HG03575 (cell line): ENCODE measurements around the gene BCL6.

ENCODE experiments used
- ATAC-seq: cut with Tn5 transposase; IDR thresholded peaks from one replicate; pipeline ENCODE4 v1.9.1; 2021; ENCODE audit not compliant: unreplicated experiment, insufficient number of reproducible peaks, low FRiP score; ENCODE audit errors: extremely low read depth

BCL6 gene

DNA sequence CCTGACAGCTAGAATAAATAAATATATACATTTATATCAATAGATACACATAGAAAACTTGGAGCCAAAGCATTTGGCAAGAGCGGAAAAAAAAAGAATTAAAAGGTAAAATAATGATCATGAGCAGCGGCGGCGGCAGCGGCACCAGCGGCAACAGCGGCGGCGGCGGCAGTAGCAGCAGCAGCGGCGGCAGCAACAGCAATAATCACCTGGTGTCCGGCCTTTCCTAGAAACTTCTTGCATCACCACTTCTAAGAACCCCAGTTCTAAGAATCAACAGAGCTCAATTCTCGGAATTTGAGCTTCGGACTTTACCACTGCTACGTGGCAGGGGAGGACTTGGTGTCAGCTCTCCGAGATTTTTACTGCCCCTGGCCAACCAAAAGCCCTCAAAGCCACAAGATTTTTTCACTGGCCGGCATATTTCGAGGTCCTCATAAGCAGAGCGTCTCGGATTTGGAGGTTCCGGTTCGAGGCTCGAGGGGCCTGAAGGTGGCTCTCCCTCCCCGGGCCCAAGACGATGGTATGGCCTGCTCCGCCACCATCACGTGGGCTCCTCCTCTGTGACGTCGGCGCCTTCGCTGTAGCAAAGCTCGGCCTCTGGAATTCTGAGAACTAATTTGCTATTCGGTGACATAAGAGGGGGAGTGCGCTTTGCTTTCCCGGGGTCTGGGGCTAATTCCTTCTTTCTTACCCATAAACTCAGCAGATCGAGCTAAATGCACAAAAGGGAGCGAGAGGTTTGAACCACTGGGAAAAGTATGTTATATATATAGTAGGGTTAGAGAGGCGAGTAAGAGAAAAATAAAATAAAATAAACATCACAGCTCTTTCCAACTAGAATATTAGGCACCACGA is at the start of gene BCL6:
Gene BCL6, minus strand, starts transcription at position 268 of the 858 bp plus-strand sequence. CDS start 11,775 bp downstream, outside the sequence.
- no peak for ATAC-seq

DNA sequence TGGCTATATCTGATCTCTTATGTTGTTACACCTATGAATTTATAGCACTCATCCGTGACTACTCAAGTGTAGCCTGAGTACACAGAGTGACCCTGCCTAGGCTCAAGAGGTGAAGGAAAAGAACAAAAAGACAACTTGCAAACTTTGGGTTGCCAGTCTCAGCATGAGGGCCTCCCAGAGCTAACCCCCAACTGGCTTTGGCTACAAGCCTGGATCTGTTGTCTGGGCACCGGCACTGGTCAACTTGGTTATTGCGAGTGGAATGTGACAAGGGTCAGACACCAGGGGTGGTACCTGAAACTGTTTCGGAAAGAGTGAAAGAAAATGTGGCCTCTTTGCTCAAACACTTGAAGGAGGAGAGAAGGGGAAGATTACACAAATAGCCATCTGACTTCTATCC is 49.5 kb upstream of the BCL6 start:
- no peak for ATAC-seq

DNA sequence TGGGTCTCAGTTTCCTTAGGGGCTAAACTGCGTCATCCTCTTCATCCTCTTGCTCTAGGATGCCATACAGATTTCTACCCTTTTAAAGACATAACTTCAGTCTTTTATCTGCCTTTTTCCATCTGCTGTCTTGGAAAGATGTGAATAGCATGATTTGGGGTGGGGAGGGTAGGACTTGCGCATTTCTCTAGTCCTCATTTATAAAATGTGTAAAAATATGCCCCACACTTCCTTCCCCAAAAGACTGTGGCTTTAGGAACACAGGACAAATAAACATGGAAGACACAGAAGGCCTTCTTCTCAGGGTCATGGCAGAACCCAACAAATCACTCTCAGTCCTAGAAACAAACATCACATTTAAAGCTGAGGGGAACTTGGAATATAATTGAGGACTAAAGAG is 48.4 kb upstream of the BCL6 start:
- no peak for ATAC-seq

DNA sequence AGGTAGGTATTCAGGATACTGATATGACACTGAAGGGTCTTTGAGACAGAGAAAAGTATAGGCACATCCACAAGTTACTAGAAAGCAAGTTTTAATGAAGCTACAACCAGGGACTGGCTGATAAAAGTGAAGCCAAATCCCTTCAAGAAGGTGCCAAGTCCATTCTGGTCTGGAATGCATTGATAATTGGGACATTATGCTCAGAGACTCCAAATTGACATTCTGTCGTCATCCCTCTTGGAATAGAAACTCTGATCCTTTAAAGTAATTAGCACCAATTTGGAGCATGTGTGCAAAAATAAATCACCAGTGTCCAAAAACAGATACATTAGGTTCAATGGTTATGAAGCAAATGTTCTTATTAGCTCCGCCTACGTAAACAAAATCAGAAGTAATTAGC is 47.3 kb upstream of the BCL6 start:
- no peak for ATAC-seq

DNA sequence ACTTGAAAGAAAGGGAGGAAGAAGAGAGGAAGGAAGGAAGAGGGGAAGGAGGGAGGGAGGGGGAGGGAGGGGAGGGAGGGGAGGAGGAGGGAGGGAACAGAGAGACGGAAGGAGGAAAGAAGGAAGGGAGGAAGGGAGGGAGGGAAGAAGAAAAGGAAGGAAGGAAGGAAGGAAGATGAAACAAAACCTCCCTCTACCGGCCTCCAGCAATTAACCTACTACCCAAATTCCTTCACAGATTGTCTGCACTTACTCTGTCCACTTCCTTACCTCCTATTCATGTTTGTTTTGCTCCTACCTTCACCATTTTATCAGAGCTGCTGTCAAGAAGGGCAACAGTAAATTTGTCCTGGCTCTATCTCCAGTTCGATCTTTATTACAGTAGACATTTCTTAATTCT is 44.6 kb upstream of the BCL6 start:
- no peak for ATAC-seq

DNA sequence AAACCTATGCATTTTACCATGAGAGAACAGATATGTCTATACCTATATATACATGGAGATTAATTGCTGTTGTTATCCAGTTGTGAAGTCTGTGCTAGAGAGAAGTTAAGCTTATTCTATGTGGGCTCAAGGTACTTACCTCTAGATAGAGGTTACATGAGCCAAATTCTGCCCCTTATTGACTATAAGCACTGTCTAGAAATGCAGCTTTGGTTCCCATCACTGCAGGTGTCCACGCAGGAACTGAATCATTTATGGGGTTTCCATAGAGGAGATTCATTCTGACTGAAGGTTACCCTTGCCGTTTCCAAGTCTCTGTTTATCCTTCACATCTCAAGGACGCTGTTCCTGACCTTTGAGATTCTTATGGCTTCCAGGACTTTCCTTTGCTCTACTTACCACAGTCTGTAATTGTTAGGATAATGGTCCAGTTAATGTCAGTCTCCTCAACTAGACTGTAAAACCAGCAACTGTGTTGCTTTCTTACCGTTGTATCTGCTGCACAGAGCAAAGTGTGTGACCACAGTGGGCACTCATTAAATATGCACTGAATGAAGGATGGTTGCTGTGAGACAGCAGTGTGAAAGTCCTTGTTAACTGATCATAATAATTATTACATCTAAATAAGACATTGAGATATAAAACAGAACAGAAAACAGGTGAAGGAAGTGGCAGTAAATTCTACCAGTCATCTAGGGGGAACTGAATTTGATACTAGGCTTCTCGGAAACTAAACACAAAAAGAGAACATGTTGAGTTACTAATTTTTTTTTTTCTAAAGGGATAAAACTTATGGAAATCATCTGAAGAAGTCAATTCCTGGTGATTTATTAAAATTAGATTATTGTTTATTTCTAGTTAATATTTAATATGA is 44.0 kb upstream of the BCL6 start:
- no peak for ATAC-seq

DNA sequence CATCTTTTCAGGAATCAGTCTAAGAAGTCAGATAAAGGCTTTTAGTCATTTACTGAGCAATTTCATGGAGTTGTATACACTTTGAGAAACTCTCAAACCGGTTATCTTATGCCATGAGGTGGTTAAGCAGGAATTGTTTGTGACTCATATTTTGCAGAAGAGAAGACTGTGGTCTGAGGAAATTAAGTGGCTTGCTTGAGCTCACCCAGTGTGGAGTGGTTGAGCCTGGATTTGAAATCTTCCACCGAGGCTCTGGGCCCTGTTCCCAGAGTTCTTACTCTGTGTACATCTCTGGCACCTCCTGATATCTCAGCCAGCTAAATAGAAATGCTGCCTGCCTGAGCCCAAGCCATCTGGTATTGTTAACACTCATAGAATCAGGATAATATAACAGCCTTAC is 37.8 kb upstream of the BCL6 start:
- ATAC-seq = no peak

DNA sequence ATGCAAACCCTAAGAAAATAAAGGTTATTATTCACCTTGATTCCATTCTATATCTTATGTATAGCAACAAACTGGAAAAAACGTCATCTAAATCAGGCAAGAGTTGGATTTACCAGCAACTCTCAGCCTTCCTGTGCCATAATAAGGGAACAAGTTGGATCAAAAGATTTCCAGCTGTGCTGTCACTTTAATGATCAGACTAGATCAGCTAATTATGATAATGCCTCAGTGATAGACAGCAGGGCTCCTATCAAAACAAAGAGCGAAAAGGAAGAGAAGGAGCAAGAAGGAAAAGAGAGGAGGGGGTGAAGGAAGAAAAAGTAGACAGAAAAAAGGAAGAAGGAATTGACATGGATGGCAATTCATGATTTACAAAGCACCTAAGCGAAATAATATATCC is 36.7 kb upstream of the BCL6 start:
- ATAC-seq = no peak

DNA sequence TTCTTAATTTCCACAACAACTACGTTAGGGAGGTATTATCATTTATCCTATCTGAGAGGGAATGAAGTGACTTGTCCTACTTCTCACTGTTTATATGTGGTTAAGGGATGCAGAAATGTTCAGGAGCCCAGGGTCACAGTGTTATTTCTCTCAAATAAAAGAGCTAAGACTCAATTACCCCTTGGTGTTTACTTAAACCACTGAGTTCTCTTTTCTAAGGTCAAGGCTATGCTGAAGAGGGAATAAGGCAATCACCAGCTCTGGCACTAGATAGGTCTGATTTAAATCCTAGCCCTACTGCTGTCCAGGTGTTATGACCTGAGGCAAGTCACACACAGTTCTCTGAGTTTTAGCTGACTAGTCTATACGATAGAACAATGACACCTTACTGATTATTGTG is 35.7 kb upstream of the BCL6 start:
- no peak for ATAC-seq

DNA sequence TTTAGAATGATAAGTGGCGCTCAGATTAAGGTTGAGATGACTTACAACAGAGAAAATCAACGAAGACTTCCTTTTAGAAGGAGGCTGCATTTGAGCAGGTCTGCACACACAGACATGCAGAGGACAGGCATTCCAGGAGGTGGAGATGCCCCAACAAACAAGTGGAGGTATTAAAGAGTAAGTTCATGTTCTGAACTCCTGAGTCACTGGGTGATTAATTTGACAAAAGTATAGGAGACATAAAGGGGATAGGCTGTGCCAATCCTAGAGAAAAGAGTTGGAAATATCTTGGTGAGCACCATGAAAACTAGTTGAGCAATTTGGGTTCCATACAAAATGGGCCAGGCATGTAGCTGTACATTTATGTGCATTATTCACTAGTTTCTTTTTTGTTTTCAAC is 33.5 kb upstream of the BCL6 start:
- ATAC-seq = no peak

DNA sequence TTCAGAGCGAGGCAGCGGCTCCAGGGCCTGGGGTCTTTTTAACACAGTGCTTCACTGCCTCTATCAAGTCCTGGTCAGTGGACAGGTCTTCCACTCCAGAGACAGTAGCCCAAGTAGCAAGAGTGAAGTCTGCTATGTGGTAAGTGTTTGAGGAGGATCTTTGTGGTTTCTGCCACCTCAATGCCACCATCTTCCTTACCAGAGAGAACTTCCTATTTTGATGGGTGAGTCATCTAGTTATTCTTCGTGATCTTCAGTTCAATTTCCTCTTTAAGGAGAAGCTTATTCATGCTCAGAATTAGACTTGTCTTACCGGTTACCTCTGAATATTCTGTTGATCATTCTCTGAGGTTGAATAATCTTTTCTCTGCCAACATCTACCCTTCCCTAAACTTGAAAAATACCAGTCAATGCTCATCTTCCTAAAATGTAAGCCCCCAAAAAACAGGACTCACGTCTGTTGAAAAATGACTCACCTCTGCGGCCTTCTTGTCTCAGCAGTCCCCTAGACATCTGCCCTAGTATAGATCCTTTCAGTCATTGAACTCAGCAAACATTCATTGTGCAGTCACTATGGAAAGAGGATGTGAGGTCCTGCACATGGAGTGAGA is 32.2 kb upstream of the BCL6 start:
- no peak for ATAC-seq

DNA sequence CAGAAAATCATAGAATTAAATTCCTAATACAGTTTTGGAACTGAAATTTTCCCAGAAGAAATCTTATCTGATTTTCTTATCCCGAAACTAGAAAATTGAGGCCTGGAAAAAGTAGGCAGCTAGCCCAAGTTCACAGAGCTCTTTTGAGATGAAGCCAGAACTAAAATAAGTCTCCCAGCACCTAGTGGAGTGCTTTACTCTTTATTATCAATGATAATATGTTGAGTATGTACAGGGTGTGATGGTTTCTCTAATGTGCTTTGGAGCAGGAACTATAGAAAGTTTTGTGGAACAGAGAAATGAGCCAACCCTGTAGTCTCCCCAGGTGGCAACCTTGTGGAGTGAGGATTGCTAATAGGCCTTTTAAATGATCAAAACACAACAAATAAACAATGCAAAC is 30.3 kb upstream of the BCL6 start:
- ATAC-seq = no peak

DNA sequence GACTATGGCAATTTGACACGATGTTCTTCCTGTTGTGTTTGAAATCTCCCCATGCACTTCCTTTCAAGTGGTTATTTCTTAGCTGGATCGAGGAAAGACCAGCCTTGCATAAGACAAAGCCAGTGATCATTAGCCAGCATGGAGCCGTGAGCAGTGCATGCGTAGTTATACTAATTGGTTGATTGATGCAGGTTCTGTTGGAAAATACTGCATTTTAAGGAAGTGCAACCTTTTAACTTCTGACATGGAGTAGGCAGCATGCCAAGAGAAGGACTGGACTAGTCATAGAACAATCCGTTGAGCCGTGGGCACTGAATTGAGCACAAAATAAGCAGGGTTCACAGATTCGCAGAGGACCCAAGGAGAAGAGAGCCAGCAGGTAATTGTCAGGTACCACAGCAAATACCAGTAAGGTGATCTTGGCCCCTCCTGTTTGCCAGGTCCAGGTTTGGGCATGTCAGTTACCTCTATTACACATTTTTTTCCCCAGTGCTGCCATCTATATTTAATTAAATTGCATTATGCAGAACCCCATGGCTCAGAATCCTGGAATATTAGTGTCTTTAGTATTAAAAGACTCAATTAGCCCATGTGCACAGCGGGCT is 29.0 kb upstream of the BCL6 start:
- no peak for ATAC-seq

DNA sequence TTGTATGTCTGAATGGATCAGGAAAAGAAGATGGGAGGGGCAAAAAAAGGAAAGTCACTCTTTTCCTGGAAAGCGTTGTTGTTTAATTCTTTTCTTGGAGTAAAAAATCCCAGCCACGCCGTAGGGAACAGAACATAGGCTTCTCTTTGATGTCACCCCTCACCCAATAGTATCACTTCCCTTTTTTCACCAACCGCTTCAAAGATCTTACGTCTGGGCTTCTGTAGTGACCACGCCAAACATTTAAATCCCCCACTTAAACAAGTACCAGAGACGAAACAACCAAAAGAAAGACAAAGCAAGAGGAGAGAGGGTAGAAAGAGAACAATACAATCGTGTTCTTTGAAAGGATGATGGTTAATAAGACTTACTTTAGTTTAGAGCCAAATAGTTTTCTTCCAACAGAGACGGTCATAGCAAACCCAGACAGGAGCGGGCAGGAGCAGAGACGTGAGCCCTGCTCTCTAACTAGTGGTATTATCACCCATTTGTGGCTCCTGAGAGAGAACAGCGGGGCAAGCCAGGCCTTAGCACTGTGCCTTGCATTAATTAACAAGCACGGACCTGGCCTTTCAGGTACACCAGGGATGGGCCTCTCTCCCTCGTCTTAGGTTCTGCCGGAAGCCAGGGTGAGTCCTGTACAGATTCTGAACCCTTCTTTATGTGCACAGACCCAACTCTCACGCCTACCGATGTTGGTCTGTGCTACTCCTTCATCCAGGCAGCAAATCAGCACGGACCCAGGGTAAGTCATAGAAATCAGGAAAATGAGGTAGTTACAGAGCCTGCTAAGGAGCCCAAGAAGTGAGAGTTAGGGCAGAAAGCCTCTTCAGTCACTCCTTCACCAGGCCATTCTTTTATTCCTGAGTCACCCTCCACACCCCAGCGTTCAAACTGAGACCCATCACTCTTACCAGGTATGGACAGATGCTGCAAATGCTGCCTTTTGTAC is 28.2 kb upstream of the BCL6 start:
- peak; percentile 53 for ATAC-seq

DNA sequence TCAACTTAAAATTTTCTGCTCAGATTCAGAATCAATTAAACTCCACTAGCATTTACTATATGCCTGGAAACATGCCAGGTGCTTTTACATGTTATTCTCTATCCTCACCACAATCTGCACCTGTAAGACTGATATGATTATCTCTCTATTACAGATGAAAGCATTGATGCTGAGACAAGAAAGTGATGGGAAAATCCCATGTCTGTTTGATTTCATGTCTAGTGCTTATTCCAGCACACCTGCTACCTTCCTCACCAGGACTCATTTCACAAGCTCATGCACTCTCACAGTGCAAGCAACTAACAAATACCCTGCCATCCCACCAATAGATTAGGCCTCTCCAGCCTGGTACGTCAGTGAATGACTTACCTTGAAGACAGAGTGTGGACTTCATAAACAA is 25.0 kb upstream of the BCL6 start:
- peak; percentile 48 for ATAC-seq

DNA sequence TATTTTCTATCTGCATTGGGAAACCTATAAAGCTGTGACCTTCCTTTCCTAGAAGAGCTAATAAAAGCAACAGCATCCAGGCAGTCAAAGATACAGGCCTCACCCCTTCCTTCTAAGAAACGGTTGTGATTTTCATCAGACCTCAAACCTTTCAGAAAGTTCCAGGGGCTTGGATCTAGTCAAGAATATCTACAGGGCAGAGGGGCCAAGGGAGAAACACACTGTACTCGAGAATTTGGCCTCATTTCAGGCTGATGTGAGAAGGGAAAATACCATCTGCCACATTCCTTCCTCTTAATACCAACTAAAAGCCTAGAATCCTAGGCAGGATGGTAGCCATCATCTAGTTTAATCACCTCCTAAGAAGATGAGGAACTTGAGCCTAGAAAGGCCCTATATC is 24.5 kb upstream of the BCL6 start:
- no peak for ATAC-seq

DNA sequence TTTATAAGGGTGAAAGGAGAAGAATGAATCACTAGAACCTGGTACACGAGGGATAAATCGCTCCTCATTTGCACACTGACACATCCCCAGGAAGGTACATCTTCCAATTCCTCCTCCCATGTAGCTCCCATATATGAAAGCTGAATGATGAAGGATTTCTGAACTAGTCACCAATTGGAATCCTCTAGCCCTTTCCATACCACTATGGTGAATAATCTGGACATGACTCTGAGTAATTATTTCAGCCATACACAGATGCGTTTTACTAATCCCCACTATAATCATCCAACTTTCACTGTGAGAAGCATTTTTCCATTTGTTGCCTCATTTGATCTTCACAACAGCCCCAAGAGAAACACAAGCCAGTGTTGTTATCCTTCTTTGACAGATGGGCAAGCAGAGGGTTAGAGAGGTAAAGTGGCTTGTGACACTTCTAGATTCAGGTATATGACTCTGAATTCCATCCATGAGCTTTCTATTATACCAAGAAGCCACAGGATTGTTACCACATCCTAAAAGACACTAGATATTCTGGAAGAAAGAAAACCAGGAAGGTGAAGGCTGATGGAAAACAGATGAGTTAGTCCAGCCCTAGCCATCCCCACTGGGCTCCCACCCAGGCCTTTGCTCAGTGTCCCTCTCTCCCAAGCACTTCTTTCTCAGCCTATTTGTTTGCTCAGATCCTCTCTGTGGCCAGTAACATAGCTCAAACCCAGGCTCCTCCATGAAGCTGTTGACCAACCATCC is 22.2 kb upstream of the BCL6 start:
- no peak for ATAC-seq

DNA sequence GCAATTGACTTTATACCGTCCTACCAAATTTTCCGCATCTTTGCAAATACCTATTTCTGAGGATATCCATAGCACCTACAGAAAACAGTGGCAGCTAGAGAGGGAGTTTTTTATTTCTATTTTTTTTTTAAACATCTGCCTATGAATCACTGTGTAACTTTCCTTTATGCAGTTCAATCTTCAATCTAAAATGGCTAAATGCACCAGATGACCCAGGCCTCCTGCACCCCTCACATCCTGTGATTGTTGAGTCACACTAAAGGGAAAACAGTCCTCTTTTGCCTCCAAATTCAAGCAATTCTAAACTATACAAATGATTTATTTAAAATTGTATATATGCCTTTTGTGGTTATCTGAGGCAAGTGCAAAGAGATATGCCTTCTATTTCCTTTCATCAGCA is 20.1 kb upstream of the BCL6 start:
- ATAC-seq = no peak
